B cell (primary cell): Measurements from ENCODE around the gene M6PR. TPM values are rescaled to one million over a fixed set of nuclear protein-coding genes. Genes with fewer than 3 reads are reported as not detected.

Experiments used
- ATAC-seq: fragments of 200-7000 bp; cut with Tn5 transposase; one replicate; pipeline ENCODE4 v1.10.0; 2021; ENCODE audit warnings: low read depth, mild to moderate bottlenecking, moderate number of reproducible peaks, moderate library complexity
- CTCF ChIA-PET: fragments of 350-600 bp; sonication (Branson Sonifier 250); formaldehyde crosslinking; loops from one replicate; lab custom pipeline; 2021; ENCODE audit warnings: antibody characterized with exemption, inconsistent platforms; lab: Charles Lee
- POLR2A ChIA-PET: fragments of 350-600 bp; sonication (Branson Sonifier 250); formaldehyde crosslinking; loops from one replicate; lab custom pipeline; 2021; ENCODE audit warnings: antibody characterized with exemption; lab: Charles Lee
- DNase-seq: peaks from one replicate; pipeline ENCODE4 v3.0.0; 2013
- H2AFZ ChIP-seq: 2 replicates; pipeline ENCODE4 v1.6.1; 2012; ENCODE audit warnings: mild to moderate bottlenecking, low read depth, low read length; ENCODE audit not compliant: insufficient read depth, poor library complexity, severe bottlenecking
- H3K27ac ChIP-seq, 2 donors: 1 replicate in 1 of 2; 2 replicates in 1 of 2; pipeline ENCODE4 v1.5.1; 2012 to 2013; ENCODE audit warnings: low read length in 2 of 2, mild to moderate bottlenecking in 2 of 2, moderate library complexity in 1 of 2
- H3K27me3 ChIP-seq, 4 experiments: fragments of 200-600 bp in 1 of 4; sonication (generic) in 1 of 4; replicated peaks in 1 of 4; 1 replicate in 2 of 4; 2 replicates in 2 of 4; pipeline versions ENCODE4 v1.6.1 to v1.7.0; 2013 to 2016; ENCODE audit warnings: low read length in 3 of 4, mild to moderate bottlenecking in 2 of 4, mixed read lengths in 1 of 4, moderate library complexity in 1 of 4; ENCODE audit not compliant: insufficient read depth in 4 of 4, control insufficient read depth in 3 of 4; ENCODE audit errors: control extremely low read depth in 1 of 4
- H3K36me3 ChIP-seq, 2 experiments: replicated peaks in 1 of 2; 1 replicate in 1 of 2; 2 replicates in 1 of 2; pipeline versions ENCODE4 v1.6.1 to v1.7.1; 2013; ENCODE audit warnings: low read length in 1 of 2; ENCODE audit not compliant: insufficient read depth in 2 of 2, control insufficient read depth in 1 of 2; ENCODE audit errors: control extremely low read depth in 1 of 2, extremely low read depth in 1 of 2
- H3K4me1 ChIP-seq, 2 donors: fragments of 200-600 bp in 1 of 2; sonication (generic) in 1 of 2; 1 replicate in 1 of 2; 2 replicates in 1 of 2; pipeline versions ENCODE4 v1.5.1 to v1.6.1; 2013 to 2017; ENCODE audit warnings: low read length in 2 of 2; ENCODE audit not compliant: control insufficient read depth in 2 of 2, insufficient read depth in 2 of 2
- H3K4me2 ChIP-seq: replicated peaks from 2 replicates; pipeline ENCODE3; 2012; ENCODE audit warnings: mild to moderate bottlenecking, low read depth, low read length; ENCODE audit not compliant: poor library complexity, severe bottlenecking
- H3K4me3 ChIP-seq, 5 experiments: fragments of 200-600 bp in 1 of 5; sonication (generic) in 1 of 5; 1 replicate in 3 of 5; 2 replicates in 2 of 5; pipeline versions ENCODE4 v1.5.1 to v1.7.0; 2011 to 2016; ENCODE audit warnings: low read length in 4 of 5, mild to moderate bottlenecking in 4 of 5, low read depth in 2 of 5, control low read depth in 1 of 5, moderate library complexity in 1 of 5; ENCODE audit not compliant: insufficient read depth in 1 of 5; ENCODE audit errors: control extremely low read depth in 1 of 5, extremely low read depth in 1 of 5
- H3K79me2 ChIP-seq: fragments of 200-600 bp; sonication (generic); one replicate; pipeline ENCODE4 v1.6.0; 2016; ENCODE audit warnings: low read length; ENCODE audit not compliant: control insufficient read depth, insufficient read depth
- H3K9ac ChIP-seq: fragments of 200-600 bp; sonication (generic); 2 replicates; pipeline ENCODE4 v1.6.1; 2017; ENCODE audit warnings: mild to moderate bottlenecking, low read length, moderate library complexity
- H3K9me3 ChIP-seq, 3 donors: one replicate each; pipeline versions ENCODE4 v1.6.1 to v1.7.1; 2013; ENCODE audit warnings: low read length in 2 of 3; ENCODE audit not compliant: control insufficient read depth in 2 of 3, insufficient read depth in 1 of 3; ENCODE audit errors: control extremely low read depth in 1 of 3
- H4K20me1 ChIP-seq: 2 replicates; pipeline ENCODE4 v1.6.0; 2012; ENCODE audit warnings: mild to moderate bottlenecking, low read length; ENCODE audit not compliant: insufficient read depth, control insufficient read depth, poor library complexity, severe bottlenecking
- H3K27ac Mint-ChIP-seq: one replicate; pipeline ENCODE4 v1.8.0; 2021; ENCODE audit warnings: mixed read lengths
- H3K27me3 Mint-ChIP-seq: one replicate; pipeline ENCODE4 v1.8.0; 2021; ENCODE audit warnings: mixed read lengths
- H3K4me1 Mint-ChIP-seq: one replicate; pipeline ENCODE4 v1.8.0; 2021; ENCODE audit warnings: mixed read lengths
- H3K4me3 Mint-ChIP-seq: one replicate; pipeline ENCODE4 v1.8.0; 2021; ENCODE audit warnings: mixed read lengths
- H3K9me3 Mint-ChIP-seq: one replicate; pipeline ENCODE4 v1.8.0; 2022; ENCODE audit warnings: mixed read lengths; ENCODE audit not compliant: insufficient read depth
- CTCF ChIP-seq: fragments of 200-600 bp; IDR thresholded peaks from one replicate; pipeline ENCODE4 v1.8.0; 2022; ENCODE audit warnings: antibody characterized with exemption, mild to moderate bottlenecking
- EZH2 ChIP-seq: IDR thresholded peaks from 2 replicates; pipeline ENCODE4 v1.6.1; 2012; ENCODE audit warnings: borderline replicate concordance, low read depth, mild to moderate bottlenecking, moderate library complexity, low read length; ENCODE audit not compliant: insufficient read depth, poor library complexity, severe bottlenecking
- whole genome bisulfite sequencing: methylation state at CpG from one replicate; pipeline ENCODE4 v1.1.5; 2013; ENCODE audit warnings: missing lambda C conversion rate; ENCODE audit not compliant: insufficient coverage; 5-methylcytosine and 5-hydroxymethylcytosine counted together
- intact Hi-C: fragments of 100-400 bp; cut with micrococcal nuclease; formaldehyde crosslinking; loops from one replicate; pipeline ENCODE4 v1.10.0; 2022
- polyA plus RNA-seq: library from polyadenylated mRNA; depleted of rRNA; stranded (reverse); fragments of >200 nt; gene quantifications from 2 replicates; pipeline ENCODE4 v1.2.3, GENCODE V29; 2012
- total RNA-seq, 2 donors: library from RNA; stranded (reverse); fragments of 120-200 nt in 1 of 2; gene quantifications; 1 replicate in 1 of 2; 2 replicates in 1 of 2; pipeline versions ENCODE4 v1.2.3 to v1.2.4, GENCODE V29; 2013 to 2022

The M6PR gene
- total and polyA plus RNA-seq, 2 donors (not counting 1 experiment from before 2014, with no cell fraction given) = 58.8 to 204 TPM

- WGBS = no CpG with 5 or more reads among the region's 1 CpG
- H3K4me2 ChIP-seq = peak overlapping the region; percentile 92
- CTCF ChIA-PET = interaction anchor here (1.1 kb wide), 1 partner anchor 57 kb away, joined by 4 read pairs; no protein-coding TSS in a partner anchor
- intact Hi-C loops = no loop called here
- DNase-seq (no peak), ATAC-seq (no peak)
- Mint-ChIP-seq H3K27me3 (no peaks in the 10 kb centered on the region), H3K4me1 (peaks cover 44% of the 10 kb centered on the region), H3K4me3 (peak overlapping the region; percentile 58), H3K9me3 (no peaks in the 10 kb centered on the region), H3K27ac (peak overlapping the region; percentile 72)
- H3K4me1 ChIP-seq = peaks cover 31 to 35% of the 10 kb centered on the region in 2 donors
- no peak overlapping the region for H2AFZ ChIP-seq
- no peaks in the 10 kb centered on the region for H3K27me3 ChIP-seq
- H3K27ac ChIP-seq = peak overlapping the region in 1 of 2 donors; percentile 98
- no peak overlapping the region for H3K9ac ChIP-seq
- no peaks in the 10 kb centered on the region for H3K9me3 ChIP-seq
- H4K20me1 ChIP-seq = peaks cover 9% of the 10 kb centered on the region
- H3K4me3 ChIP-seq = no peak overlapping the region
- H3K79me2 ChIP-seq = peaks cover 48% of the 10 kb centered on the region
- POLR2A ChIA-PET = no interaction called here
- H3K36me3 ChIP-seq = peaks cover 3 to 43% of the 10 kb centered on the region in 2 experiments
- TF ChIP-seq CTCF (no peak), EZH2 (no peak)
These were observed 2.7 kb downstream of the M6PR start for GRCh38 chr12:8946733-8947132.

- ATAC-seq (no peak), DNase-seq (no peak)
- H3K27me3 ChIP-seq = no peaks in the 10 kb centered on the region
- H3K36me3 ChIP-seq = peaks cover 3 to 48% of the 10 kb centered on the region in 2 experiments
- H3K9me3 ChIP-seq = no peaks in the 10 kb centered on the region
- H4K20me1 ChIP-seq = peaks cover 9% of the 10 kb centered on the region
- CTCF ChIA-PET = no interaction called here
- H3K79me2 ChIP-seq = peaks cover 22% of the 10 kb centered on the region
- no peak overlapping the region for H3K27ac ChIP-seq
- H2AFZ ChIP-seq = no peak overlapping the region
- WGBS = 100% methylated on average over 3 of the region's 10 CpGs
- intact Hi-C loops = no loop called here
- POLR2A ChIA-PET = interaction anchor here (0.6 kb wide), 1 partner anchor 45 kb away, joined by 6 read pairs; no protein-coding TSS in a partner anchor
- peaks cover 26% of the 10 kb centered on the region for H3K4me1 Mint-ChIP-seq
- no peak overlapping the region for H3K4me3 Mint-ChIP-seq
- no peaks in the 10 kb centered on the region for H3K9me3 Mint-ChIP-seq
- no peak overlapping the region for H3K4me2 ChIP-seq
- no peaks in the 10 kb centered on the region for H3K27me3 Mint-ChIP-seq
- TF ChIP-seq EZH2 (no peak), CTCF (no peak)
- no peak overlapping the region for H3K27ac Mint-ChIP-seq
- H3K4me3 ChIP-seq = no peak overlapping the region
- no peak overlapping the region for H3K9ac ChIP-seq
- peaks cover 23% of the 10 kb centered on the region in 2 donors for H3K4me1 ChIP-seq
These were observed 5.8 kb downstream of the M6PR start for GRCh38 chr12:8943565-8944186.
